AG10803 (cell line): Measurements from ENCODE around the gene UST.
"Not testable (repeated sequence)": the region's sequence is repeated elsewhere in the genome, so short reads cannot be mapped to it uniquely, and the experiment has no call there.

ENCODE experiments used
- DNase-seq: peaks from one replicate; pipeline ENCODE4 v3.0.0; 2010; ENCODE audit warnings: low read depth
- H3K4me3 ChIP-seq: 2 replicates; pipeline ENCODE4 v1.5.1; 2011; ENCODE audit warnings: mild to moderate bottlenecking, low read length, control low read depth
- TF ChIP-seq, protein P1 (sequence below): conservative IDR thresholded peaks from 2 replicates; pipeline ENCODE4 v1.5.1; 2011; ENCODE audit warnings: mild to moderate bottlenecking, low read length, control low read depth, inconsistent platforms

The UST gene

DNA sequence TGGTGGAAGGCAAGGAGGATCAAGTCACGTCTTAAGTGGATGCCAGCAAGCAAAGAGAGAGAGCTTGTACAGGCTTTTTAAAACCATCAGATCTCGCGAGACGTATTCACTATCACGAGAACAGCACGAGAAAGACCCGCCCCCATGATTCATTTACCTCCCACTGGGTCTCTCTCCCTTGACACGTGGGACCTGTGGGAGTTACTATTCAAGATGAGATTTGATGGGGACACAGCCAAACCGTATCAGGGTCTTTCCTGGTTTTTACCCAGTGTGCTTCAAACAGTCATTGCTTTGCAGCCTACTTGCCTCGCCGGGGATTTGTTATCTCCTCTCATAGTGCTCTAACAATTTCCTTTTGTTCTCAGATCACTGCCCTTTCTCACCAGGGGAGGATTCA lies 108.2 kb downstream of the UST start:
- H3K4me3 ChIP-seq, result no peak overlapping the region
- DNase-seq, result no peak
- TF ChIP-seq, protein P1, sequence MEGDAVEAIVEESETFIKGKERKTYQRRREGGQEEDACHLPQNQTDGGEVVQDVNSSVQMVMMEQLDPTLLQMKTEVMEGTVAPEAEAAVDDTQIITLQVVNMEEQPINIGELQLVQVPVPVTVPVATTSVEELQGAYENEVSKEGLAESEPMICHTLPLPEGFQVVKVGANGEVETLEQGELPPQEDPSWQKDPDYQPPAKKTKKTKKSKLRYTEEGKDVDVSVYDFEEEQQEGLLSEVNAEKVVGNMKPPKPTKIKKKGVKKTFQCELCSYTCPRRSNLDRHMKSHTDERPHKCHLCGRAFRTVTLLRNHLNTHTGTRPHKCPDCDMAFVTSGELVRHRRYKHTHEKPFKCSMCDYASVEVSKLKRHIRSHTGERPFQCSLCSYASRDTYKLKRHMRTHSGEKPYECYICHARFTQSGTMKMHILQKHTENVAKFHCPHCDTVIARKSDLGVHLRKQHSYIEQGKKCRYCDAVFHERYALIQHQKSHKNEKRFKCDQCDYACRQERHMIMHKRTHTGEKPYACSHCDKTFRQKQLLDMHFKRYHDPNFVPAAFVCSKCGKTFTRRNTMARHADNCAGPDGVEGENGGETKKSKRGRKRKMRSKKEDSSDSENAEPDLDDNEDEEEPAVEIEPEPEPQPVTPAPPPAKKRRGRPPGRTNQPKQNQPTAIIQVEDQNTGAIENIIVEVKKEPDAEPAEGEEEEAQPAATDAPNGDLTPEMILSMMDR, result no peak

DNA sequence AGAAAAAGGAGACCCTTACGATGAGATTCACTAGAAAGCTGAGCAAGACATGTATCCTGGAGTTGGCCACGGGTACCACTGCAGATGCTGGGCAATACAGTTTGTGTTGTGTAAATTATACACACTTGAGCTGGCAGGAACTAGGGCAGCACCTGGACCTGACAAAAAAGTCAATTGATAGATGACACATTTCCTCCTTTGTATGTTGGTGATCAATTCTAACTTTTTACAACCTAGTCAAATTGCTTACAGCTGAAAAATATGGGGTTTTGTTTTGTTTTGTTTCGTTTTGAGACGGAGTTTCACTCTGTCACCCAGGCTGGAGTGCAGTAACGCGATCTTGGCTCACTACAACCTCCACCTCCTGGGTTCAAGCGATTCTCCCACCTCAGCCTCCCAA lies 108.9 kb downstream of the UST start:
- no peak for DNase-seq
- no peak overlapping the region for H3K4me3 ChIP-seq
- TF ChIP-seq, protein P1, result no peak

DNA sequence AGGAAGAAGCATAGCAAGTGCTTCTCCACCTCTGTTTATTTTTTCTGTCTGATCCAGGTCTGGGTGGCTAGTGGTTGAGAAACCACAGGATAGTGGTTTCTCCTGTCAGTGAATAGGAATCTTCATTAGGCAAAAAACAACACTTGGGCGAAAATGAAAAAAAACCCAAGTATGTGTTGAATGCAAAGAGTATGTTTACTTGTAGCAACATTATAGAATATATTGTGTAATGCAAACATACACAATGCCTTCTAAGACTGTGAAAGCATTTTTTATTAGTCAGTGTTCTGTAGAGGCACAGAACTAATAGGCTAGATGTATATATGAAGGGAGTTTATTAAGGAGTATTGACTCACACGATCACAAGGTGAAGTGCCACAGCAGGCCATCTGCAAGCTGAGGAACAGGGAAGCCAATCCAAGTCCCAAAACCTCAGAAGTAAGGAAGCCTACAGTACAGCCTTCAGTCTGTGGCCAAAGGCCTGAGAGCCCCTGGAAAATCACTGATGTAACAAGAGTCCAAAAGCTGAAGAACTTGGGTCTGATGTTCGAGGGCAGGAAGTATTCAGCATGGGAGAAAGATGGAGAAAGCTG lies 111.1 kb downstream of the UST start:
- TF ChIP-seq, protein P1, result no peak
- DNase-seq, result peak; percentile 94
- H3K4me3 ChIP-seq, result no peak overlapping the region

DNA sequence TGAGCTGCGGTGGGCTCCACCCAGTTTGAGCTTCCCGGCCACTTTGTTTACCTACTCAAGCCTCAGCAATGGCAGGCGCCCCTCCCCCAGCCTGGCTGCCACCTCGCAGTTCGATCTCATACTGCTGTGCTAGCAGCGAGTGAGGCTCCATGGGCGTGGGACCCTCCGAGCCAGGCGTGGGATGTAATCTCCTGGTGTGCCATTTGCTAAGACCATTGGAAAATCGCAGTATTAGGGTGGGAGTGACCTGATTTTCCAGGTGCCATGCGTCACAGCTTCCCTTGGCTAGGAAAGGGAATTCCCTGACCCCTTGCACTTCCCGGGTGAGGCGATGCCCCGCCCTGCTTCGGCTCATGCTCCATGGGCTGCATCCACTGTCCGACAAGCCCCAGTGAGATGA lies 117.3 kb downstream of the UST start:
- DNase-seq, H3K4me3 ChIP-seq: not testable (repeated sequence)

DNA sequence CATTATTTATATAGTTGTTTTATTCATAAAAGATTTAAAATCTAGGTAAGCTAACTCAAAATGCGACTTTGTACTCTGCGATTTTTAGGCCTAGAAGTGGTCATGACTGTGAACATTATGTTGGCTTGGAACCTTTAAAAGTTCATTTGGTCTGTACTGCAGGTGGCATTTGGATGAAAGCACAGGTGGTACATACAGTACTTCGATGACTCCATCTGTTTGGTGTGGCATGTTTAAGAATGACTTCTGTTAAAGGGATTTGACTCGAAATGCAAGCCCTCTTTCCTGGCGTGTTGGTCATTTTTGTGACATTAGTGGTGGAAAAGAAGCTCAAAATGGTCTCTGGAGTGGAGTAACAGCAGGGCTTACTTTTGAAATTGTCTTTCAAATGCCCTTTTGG lies 118.1 kb downstream of the UST start:
- H3K4me3 ChIP-seq, result no peak overlapping the region
- TF ChIP-seq, protein P1, result no peak
- no peak for DNase-seq

DNA sequence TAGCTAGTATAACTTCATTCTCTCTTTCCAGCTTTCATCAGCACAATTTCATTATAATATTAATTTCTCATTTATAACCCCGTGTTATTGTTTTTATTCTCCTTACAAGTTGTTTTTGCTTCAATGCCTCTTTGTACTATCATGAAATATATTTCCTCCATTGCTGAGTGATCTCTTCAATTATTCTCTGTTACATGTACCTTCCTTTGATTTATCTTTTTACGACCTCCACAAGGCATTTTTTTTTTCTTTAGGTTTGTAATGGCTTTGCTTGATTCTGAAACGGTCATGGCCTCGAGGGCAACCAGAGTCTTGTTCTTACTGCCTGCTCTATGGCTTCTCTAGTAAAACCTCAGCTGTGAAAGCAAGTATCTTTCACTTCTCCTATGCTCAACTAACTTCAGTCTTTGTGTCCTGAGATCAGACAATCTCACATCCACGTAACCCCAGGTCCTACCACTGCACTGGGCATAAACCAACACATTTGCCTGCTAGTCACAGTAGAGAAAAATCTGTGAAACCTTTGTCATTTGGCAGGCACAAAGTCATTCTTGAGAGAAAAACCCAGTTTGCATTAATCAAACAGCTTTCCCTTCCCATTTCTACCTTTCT lies 119.9 kb downstream of the UST start:
- no peak overlapping the region for H3K4me3 ChIP-seq
- DNase-seq, result no peak
- TF ChIP-seq, protein P1, result no peak

DNA sequence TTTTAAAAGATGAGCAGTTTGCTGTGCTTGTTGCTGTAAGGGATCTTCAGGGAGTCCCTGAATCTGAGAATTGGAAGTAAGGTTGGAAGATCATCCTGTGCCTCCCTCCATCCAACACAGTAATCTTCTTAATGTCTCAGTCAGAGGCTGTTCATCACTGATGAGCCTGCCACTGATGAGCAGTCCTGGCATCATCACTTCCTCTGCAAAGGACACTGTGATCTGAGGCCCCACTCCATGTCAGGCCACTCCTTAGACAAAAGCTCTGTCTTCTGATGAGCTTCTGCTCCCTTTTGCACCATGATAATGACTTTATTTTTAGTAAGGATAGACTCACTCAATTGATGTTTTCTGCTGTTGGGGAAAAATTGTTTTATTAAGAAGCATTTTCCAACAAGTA lies 121.0 kb downstream of the UST start:
- H3K4me3 ChIP-seq, result no peak overlapping the region
- TF ChIP-seq, protein P1, result no peak
- DNase-seq, result no peak
